LNCaP clone FGC (cell line): Measurements from ENCODE around the gene MBNL3.

Experiments used
- DNase-seq: peaks from one replicate; pipeline ENCODE4 v3.0.0-alpha.2; 2011; ENCODE audit warnings: low read depth
- H3K4me3 ChIP-seq: 2 replicates; pipeline ENCODE4 v1.5.1; 2011; ENCODE audit warnings: mild to moderate bottlenecking, low read depth, low read length, control low read depth
- TF ChIP-seq, protein P1 (sequence below): IDR thresholded peaks from 2 replicates; pipeline ENCODE4 v1.5.1; 2012; ENCODE audit warnings: mild to moderate bottlenecking; ENCODE audit not compliant: control insufficient read depth, insufficient read depth; ENCODE audit errors: extremely low read depth

Gene MBNL3

DNA sequence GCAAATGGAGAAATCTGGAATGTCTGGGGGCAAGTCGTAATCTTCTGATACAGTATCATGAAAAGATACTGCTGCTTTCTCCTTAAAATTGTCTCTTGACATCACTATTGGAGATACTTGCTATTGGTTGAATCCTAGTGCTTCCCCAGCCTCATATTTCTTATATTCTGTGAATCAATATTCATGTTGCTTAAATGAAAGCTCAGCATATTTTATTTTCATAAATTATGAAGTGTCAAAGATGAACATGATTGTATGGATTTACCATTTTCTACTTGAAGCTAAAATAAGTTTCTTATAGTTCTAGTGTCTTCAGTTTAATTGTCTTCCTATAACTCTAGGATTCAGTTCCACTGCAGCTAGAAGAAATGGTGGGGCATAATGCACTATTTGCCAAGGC is 29.6 kb upstream of the MBNL3 start:
- TF ChIP-seq, protein P1, sequence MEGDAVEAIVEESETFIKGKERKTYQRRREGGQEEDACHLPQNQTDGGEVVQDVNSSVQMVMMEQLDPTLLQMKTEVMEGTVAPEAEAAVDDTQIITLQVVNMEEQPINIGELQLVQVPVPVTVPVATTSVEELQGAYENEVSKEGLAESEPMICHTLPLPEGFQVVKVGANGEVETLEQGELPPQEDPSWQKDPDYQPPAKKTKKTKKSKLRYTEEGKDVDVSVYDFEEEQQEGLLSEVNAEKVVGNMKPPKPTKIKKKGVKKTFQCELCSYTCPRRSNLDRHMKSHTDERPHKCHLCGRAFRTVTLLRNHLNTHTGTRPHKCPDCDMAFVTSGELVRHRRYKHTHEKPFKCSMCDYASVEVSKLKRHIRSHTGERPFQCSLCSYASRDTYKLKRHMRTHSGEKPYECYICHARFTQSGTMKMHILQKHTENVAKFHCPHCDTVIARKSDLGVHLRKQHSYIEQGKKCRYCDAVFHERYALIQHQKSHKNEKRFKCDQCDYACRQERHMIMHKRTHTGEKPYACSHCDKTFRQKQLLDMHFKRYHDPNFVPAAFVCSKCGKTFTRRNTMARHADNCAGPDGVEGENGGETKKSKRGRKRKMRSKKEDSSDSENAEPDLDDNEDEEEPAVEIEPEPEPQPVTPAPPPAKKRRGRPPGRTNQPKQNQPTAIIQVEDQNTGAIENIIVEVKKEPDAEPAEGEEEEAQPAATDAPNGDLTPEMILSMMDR, result no peak
- H3K4me3 ChIP-seq, result no peak overlapping the region
- no peak for DNase-seq

DNA sequence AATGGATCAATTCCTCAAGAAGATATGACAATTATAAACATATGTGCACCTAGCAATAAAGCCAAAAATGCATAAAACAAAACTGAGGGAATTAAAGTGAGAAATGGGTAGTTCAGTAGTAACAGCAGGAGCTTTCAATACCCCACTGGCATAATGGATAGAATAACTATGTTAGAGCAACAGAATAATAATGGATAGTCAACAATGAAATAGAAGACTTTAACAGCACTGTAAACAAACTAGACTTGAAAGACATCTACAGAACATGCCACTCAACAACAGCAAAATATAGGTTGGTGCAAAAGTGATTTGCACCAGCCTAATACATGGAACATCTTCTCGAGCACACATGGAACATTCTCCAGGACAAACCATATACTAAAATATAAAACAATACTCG is 20.0 kb upstream of the MBNL3 start:
- TF ChIP-seq, protein P1, result no peak
- H3K4me3 ChIP-seq, result no peak overlapping the region
- no peak for DNase-seq

DNA sequence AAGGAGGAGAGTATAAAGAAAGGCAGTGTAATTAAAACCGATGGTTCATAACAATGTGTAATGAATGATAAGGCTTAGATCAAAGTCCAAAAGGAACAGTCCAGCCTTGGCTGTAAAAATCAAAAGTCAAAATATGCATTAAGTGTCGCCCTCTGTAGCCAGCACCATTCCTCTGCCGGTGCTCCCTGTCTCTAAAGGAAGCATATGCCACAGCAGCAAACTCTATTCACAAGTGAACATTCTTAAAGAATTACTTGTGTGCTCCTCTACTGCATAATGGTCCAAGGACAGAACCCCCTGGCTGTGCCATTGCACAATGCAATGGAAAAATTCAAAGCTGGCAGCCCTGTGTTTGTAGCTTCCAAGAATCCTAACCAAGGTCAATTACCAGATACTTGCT is 16.3 kb upstream of the MBNL3 start:
- DNase-seq, result no peak
- no peak overlapping the region for H3K4me3 ChIP-seq
- TF ChIP-seq, protein P1, result no peak

DNA sequence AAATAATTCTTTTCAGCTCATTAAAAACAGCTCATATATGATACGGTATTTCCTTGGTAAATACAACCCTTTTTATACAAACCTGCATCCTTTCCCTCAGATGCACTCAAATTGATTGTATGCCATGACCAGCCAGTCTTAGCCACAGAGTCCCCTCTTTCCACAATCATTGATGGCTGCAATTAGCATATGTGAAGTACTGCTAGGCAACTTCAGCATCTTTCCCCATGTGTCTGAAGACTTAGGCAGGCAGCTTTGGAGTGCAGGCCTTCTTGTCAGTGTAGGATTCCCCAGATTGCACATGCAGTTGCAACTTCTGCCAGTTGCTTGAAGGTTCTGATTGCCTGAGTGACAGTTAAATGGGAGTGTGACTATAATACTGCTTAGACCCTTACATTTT is 15.6 kb upstream of the MBNL3 start:
- TF ChIP-seq, protein P1, result no peak
- no peak overlapping the region for H3K4me3 ChIP-seq
- no peak for DNase-seq

DNA sequence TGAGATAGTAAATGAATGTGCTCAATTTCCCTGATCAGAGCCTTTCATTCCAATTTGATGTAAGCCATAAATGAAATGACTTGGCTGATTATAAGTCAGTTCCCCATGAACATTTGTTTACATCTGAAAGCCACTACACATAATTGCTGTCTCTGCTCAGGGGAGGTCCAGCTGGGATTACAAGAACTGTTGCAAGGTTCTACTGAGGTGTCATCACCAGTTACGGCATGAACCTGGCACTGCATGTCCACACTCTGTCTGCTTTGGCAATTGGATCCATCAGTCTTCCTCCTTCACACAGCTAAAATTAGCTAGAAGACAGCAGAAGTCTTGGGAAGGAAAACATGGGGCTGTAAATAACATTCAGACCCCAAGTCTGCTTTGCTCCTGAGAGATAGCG is 12.8 kb upstream of the MBNL3 start:
- DNase-seq, result no peak
- H3K4me3 ChIP-seq, result no peak overlapping the region
- TF ChIP-seq, protein P1, result no peak

DNA sequence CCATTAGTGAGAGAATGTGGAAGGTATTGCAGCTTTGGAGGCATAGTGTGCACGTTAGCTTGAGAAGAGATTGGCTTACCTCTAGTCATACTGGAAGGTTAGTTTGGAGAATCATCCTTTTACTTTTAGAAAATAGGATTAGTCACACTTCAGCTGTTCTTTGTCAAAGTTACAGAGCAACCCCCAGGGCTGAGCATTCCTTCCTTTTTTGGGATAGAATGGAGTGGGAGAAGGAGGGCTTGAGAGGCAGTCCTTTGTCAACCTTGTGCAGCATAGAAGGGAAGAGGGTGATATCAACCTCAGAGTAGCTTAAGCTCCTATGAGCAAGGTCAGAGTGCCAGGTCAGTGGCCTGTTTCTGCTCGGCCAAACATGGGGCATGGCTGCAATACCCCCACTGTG is 8.6 kb upstream of the MBNL3 start:
- TF ChIP-seq, protein P1, result no peak
- H3K4me3 ChIP-seq, result no peak overlapping the region
- DNase-seq, result no peak

DNA sequence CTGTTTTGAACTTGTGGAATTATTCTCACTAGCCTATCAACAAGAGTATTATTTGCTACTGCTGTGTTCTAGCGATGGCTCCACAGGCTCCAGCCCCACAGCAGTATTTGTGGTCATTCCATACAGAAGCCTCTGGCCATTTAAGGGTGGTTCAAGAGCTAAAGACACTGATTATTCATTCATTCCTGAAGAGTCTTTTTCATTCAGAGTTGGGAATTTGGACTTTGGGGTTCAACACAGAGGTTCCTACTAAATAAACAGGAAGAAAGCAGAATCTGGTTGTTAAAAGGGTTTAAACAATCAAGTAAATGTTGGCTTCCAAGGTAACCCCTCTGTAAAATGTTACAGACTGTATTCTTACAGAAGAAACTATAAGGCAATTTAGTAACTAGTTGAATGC is 4.3 kb upstream of the MBNL3 start:
- DNase-seq, result no peak
- TF ChIP-seq, protein P1, result no peak
- H3K4me3 ChIP-seq, result no peak overlapping the region
